H9 (cell line): ENCODE results near the gene DDX49. TPM values are rescaled to one million over a fixed set of nuclear protein-coding genes. Genes with fewer than 3 reads are reported as not detected.

Source experiments
- DNase-seq: peaks from one replicate; pipeline ENCODE4 v3.0.0-alpha.2; 2017
- H2AFZ ChIP-seq: one replicate; pipeline ENCODE4 v1.6.1; 2013; ENCODE audit warnings: mild to moderate bottlenecking, low read length, control low read depth, moderate library complexity
- H2AK5ac ChIP-seq: 2 replicates; pipeline ENCODE4 v1.6.1; 2013; ENCODE audit warnings: low read length, control low read depth, mixed read lengths; ENCODE audit not compliant: insufficient read length
- H2BK120ac ChIP-seq: one replicate; pipeline ENCODE4 v1.6.1; 2013; ENCODE audit warnings: low read depth, mild to moderate bottlenecking, low read length, control low read depth, inconsistent platforms; ENCODE audit not compliant: poor library complexity, severe bottlenecking
- H2BK12ac ChIP-seq: 2 replicates; pipeline ENCODE4 v1.6.1; 2013; ENCODE audit warnings: low read length, control low read depth, mixed read lengths, low read depth; ENCODE audit not compliant: insufficient read length
- H2BK15ac ChIP-seq: 2 replicates; pipeline ENCODE4 v1.6.1; 2013; ENCODE audit warnings: low read depth, low read length, control low read depth
- H2BK20ac ChIP-seq: one replicate; pipeline ENCODE4 v1.6.1; 2013; ENCODE audit warnings: low read depth, mild to moderate bottlenecking, low read length, control low read depth, inconsistent platforms; ENCODE audit not compliant: poor library complexity, severe bottlenecking
- H2BK5ac ChIP-seq: 2 replicates; pipeline ENCODE4 v1.6.1; 2013; ENCODE audit warnings: low read length, control low read depth, mixed read lengths; ENCODE audit not compliant: insufficient read length
- H3K14ac ChIP-seq: 2 replicates; pipeline ENCODE4 v1.6.1; 2013; ENCODE audit warnings: low read length, control low read depth; ENCODE audit not compliant: insufficient read depth
- H3K18ac ChIP-seq: 2 replicates; pipeline ENCODE4 v1.6.1; 2013; ENCODE audit warnings: low read depth, mild to moderate bottlenecking, mixed read lengths, low read length, control low read depth; ENCODE audit not compliant: insufficient read length
- H3K23ac ChIP-seq: 2 replicates; pipeline ENCODE4 v1.6.1; 2013; ENCODE audit warnings: low read length, control low read depth, mixed read lengths, low read depth; ENCODE audit not compliant: insufficient read length
- H3K23me2 ChIP-seq: 2 replicates; pipeline ENCODE4 v1.6.1; 2013; ENCODE audit warnings: low read depth, mild to moderate bottlenecking, mixed read lengths, low read length, control low read depth; ENCODE audit not compliant: insufficient read length, poor library complexity, severe bottlenecking
- H3K27ac ChIP-seq: 2 replicates; pipeline ENCODE4 v1.5.1; 2013; ENCODE audit warnings: low read length, control low read depth, mixed read lengths, low read depth; ENCODE audit not compliant: insufficient read length
- H3K27me3 ChIP-seq: 2 replicates; pipeline ENCODE4 v1.6.1; 2013; ENCODE audit warnings: low read length, control low read depth, inconsistent platforms; ENCODE audit not compliant: insufficient read depth
- H3K4ac ChIP-seq: 2 replicates; pipeline ENCODE4 v1.6.1; 2013; ENCODE audit warnings: low read depth, mild to moderate bottlenecking, control low read depth, inconsistent platforms, low read length, moderate library complexity
- H3K4me1 ChIP-seq: 2 replicates; pipeline ENCODE4 v1.6.1; 2013; ENCODE audit warnings: low read length, control low read depth, inconsistent platforms; ENCODE audit not compliant: insufficient read depth
- H3K4me2 ChIP-seq: 2 replicates; pipeline ENCODE4 v1.6.1; 2013; ENCODE audit warnings: low read length, control low read depth, mixed read lengths; ENCODE audit not compliant: insufficient read length, insufficient read depth
- H3K56ac ChIP-seq: 2 replicates; pipeline ENCODE4 v1.6.1; 2013; ENCODE audit warnings: low read depth, mild to moderate bottlenecking, mixed read lengths, low read length, control low read depth; ENCODE audit not compliant: insufficient read length
- H3K79me1 ChIP-seq: 2 replicates; pipeline ENCODE4 v1.6.1; 2013; ENCODE audit warnings: low read depth, mild to moderate bottlenecking, moderate library complexity, low read length, control low read depth, inconsistent platforms; ENCODE audit not compliant: insufficient read depth, poor library complexity, severe bottlenecking
- H3K79me2 ChIP-seq: 2 replicates; pipeline ENCODE4 v1.6.1; 2013; ENCODE audit warnings: low read length, control low read depth, inconsistent platforms; ENCODE audit not compliant: insufficient read depth
- H3K9ac ChIP-seq: 2 replicates; pipeline ENCODE4 v1.6.1; 2013; ENCODE audit warnings: low read length, control low read depth, mixed read lengths; ENCODE audit not compliant: insufficient read length; ENCODE audit errors: extremely low read depth
- H3K9me3 ChIP-seq: one replicate; pipeline ENCODE4 v1.6.1; 2013; ENCODE audit warnings: low read depth, low read length, inconsistent platforms; ENCODE audit not compliant: control insufficient read depth
- H3T11ph ChIP-seq: one replicate; pipeline ENCODE4 v1.6.1; 2013; ENCODE audit warnings: mild to moderate bottlenecking, low read length, control low read depth, inconsistent platforms
- H4K20me1 ChIP-seq: one replicate; pipeline ENCODE4 v1.6.1; 2013; ENCODE audit not compliant: control insufficient read depth, insufficient read length, insufficient read depth
- H4K5ac ChIP-seq: 2 replicates; pipeline ENCODE4 v1.6.1; 2013; ENCODE audit warnings: low read depth, mild to moderate bottlenecking, mixed read lengths, low read length, control low read depth; ENCODE audit not compliant: insufficient read length
- H4K8ac ChIP-seq: replicated peaks from 2 replicates; pipeline ENCODE4 v1.6.1; 2013; ENCODE audit warnings: low read length, control low read depth, mixed read lengths, low read depth; ENCODE audit not compliant: insufficient read length
- H4K91ac ChIP-seq: 2 replicates; pipeline ENCODE4 v1.6.1; 2013; ENCODE audit warnings: low read depth, mild to moderate bottlenecking, moderate library complexity, mixed read lengths, low read length, control low read depth; ENCODE audit not compliant: insufficient read length
- H3K27ac Mint-ChIP-seq, 3 experiments: 2 replicates in 2 of 3; 3 replicates in 1 of 3; pipeline ENCODE4 v1.8.0; 2020 to 2021; ENCODE audit warnings: mixed read lengths in 3 of 3, mild to moderate bottlenecking in 1 of 3, moderate library complexity in 1 of 3
- H3K27me3 Mint-ChIP-seq: 2 replicates; pipeline ENCODE4 v1.8.0; 2021; ENCODE audit warnings: low read depth, mild to moderate bottlenecking, moderate library complexity, mixed read lengths
- H3K36me3 Mint-ChIP-seq, 3 experiments: 2 replicates in 2 of 3; 3 replicates in 1 of 3; pipeline ENCODE4 v1.8.0; 2020 to 2021; ENCODE audit warnings: low read depth in 3 of 3, mixed read lengths in 3 of 3; ENCODE audit not compliant: insufficient read depth in 1 of 3
- H3K4me1 Mint-ChIP-seq, 2 experiments: 2 replicates each; pipeline ENCODE4 v1.8.0; 2020; ENCODE audit warnings: mixed read lengths in 2 of 2
- H3K4me3 Mint-ChIP-seq, 2 experiments: 2 replicates in 1 of 2; 3 replicates in 1 of 2; pipeline ENCODE4 v1.8.0; 2020 to 2021; ENCODE audit warnings: mild to moderate bottlenecking in 2 of 2, mixed read lengths in 2 of 2, moderate library complexity in 1 of 2
- H3K9me3 Mint-ChIP-seq, 2 experiments: 2 replicates in 1 of 2; 3 replicates in 1 of 2; pipeline ENCODE4 v1.8.0; 2020; ENCODE audit warnings: mild to moderate bottlenecking in 2 of 2, mixed read lengths in 2 of 2, moderate library complexity in 1 of 2
- WGBS: extraction: QIAGEN DNeasy Blood & Tissue Kit; methylation state at CpG from one replicate; pipeline ENCODE4 v1.1.7; 2013; ENCODE audit warnings: missing lambda C conversion rate, low lambda C conversion rate, mixed read lengths; ENCODE audit not compliant: insufficient read length; ENCODE audit errors: extremely low coverage; 5-methylcytosine and 5-hydroxymethylcytosine counted together
- total RNA-seq: library from RNA; stranded (reverse); gene quantifications from 2 replicates; pipeline ENCODE4 v1.2.1, GENCODE V29; 2021
- TF ChIP-seq, protein P1 (sequence below): fragments of 200-600 bp; sonication (generic); conservative IDR thresholded peaks from 3 replicates; pipeline ENCODE4 v1.8.0; 2021; ENCODE audit warnings: antibody characterized with exemption, mild to moderate bottlenecking

DDX49 gene
- total RNA-seq, 1 experiment from 2014 or later, result 52.3 TPM

GRCh38 chr19:18954094-18954493 lies 34.6 kb downstream of the DDX49 start:
- Histone ChIP-seq H3K23me2 (no peaks in the 10 kb centered on the region), H3K14ac (no peak overlapping the region), H3K27ac (no peak overlapping the region), H4K8ac (no peak overlapping the region), H3K18ac (no peak overlapping the region), H2BK5ac (no peak overlapping the region), H4K5ac (no peak overlapping the region), H2BK20ac (no peak overlapping the region), H3K23ac (no peak overlapping the region), H3K27me3 (no peaks in the 10 kb centered on the region), H2BK120ac (no peak overlapping the region), H3T11ph (no peak overlapping the region), H2BK12ac (no peak overlapping the region), H2BK15ac (no peak overlapping the region), H3K79me1 (no peaks in the 10 kb centered on the region), H3K9me3 (no peaks in the 10 kb centered on the region), H3K79me2 (no peaks in the 10 kb centered on the region), H4K20me1 (no peaks in the 10 kb centered on the region), H2AK5ac (no peak overlapping the region), H4K91ac (no peak overlapping the region), H2AFZ (no peak overlapping the region), H3K4me2 (no peak overlapping the region), H3K4me1 (no peaks in the 10 kb centered on the region), H3K4ac (no peak overlapping the region), H3K56ac (no peak overlapping the region), H3K9ac (no peak overlapping the region)
- peaks cover 0 to 3% of the 10 kb centered on the region in 2 experiments; a peak in 2 of 5 replicates for H3K9me3 Mint-ChIP-seq
- no peak for DNase-seq
- H3K27me3 Mint-ChIP-seq, result peaks cover 33% of the 10 kb centered on the region
- no peaks in the 10 kb centered on the region for H3K36me3 Mint-ChIP-seq
- H3K4me1 Mint-ChIP-seq, result no peaks in the 10 kb centered on the region
- peak overlapping the region in 1 of 3 experiments; percentile 43; a peak in 1 of 7 replicates for H3K27ac Mint-ChIP-seq
- 100% methylated on average over 1 of the region's 3 CpGs for WGBS
- TF ChIP-seq, protein P1, sequence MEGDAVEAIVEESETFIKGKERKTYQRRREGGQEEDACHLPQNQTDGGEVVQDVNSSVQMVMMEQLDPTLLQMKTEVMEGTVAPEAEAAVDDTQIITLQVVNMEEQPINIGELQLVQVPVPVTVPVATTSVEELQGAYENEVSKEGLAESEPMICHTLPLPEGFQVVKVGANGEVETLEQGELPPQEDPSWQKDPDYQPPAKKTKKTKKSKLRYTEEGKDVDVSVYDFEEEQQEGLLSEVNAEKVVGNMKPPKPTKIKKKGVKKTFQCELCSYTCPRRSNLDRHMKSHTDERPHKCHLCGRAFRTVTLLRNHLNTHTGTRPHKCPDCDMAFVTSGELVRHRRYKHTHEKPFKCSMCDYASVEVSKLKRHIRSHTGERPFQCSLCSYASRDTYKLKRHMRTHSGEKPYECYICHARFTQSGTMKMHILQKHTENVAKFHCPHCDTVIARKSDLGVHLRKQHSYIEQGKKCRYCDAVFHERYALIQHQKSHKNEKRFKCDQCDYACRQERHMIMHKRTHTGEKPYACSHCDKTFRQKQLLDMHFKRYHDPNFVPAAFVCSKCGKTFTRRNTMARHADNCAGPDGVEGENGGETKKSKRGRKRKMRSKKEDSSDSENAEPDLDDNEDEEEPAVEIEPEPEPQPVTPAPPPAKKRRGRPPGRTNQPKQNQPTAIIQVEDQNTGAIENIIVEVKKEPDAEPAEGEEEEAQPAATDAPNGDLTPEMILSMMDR, result no peak
- no peak overlapping the region for H3K4me3 Mint-ChIP-seq
